ENCODE data around the gene C5orf22.

C5orf22 gene

GRCh38 chr5:31563216-31563615 lies 31.1 kb downstream of the C5orf22 start:
- no peak for TF ChIP-seq MAX (IDR thresholded peaks at IDR 0.05)
- no peak for TF ChIP-seq NFIC (IDR thresholded peaks at IDR 0.05)
- TF ChIP-seq EGR1 (IDR thresholded peaks at IDR 0.05): no peak
- no peak for TF ChIP-seq RAD21 (IDR thresholded peaks at IDR 0.05; ENCODE audit: low read depth)
- TF ChIP-seq TCF12 (IDR thresholded peaks at IDR 0.05; ENCODE audit: low read depth): no peak
- TF ChIP-seq REST (IDR thresholded peaks at IDR 0.05; ENCODE audit: low read depth): no peak
- no peak for TF ChIP-seq YY1 (IDR thresholded peaks at IDR 0.05; ENCODE audit: low read depth)
- no peak for TF ChIP-seq EP300 (IDR thresholded peaks at IDR 0.05; ENCODE audit: borderline replicate concordance)
- TF ChIP-seq ZBTB7A (IDR thresholded peaks at IDR 0.05; ENCODE audit: low read depth): no peak
- no peak for TF ChIP-seq TEAD4 (IDR thresholded peaks at IDR 0.05)
- no peak for TF ChIP-seq FOXM1 (IDR thresholded peaks at IDR 0.05; ENCODE audit: borderline replicate concordance, low read depth)

- TF ChIP-seq MAX (IDR thresholded peaks at IDR 0.05): no peak
- no peak for TF ChIP-seq EGR1 (IDR thresholded peaks at IDR 0.05)
Observed at GRCh38 chr5:31568302-31568835, 36.3 kb downstream of the C5orf22 start.

GRCh38 chr5:31569068-31569467 lies 37.0 kb downstream of the C5orf22 start:
- TF ChIP-seq ZBTB7A (IDR thresholded peaks at IDR 0.05; ENCODE audit: low read depth) (no peak), TEAD4 (IDR thresholded peaks at IDR 0.05) (no peak), TAF1 (IDR thresholded peaks at IDR 0.05; ENCODE audit: low read depth) (no peak), CREB1 (IDR thresholded peaks at IDR 0.05; ENCODE audit: low read depth) (no peak), TCF12 (IDR thresholded peaks at IDR 0.05; ENCODE audit: low read depth) (no peak), REST (IDR thresholded peaks at IDR 0.05; ENCODE audit: low read depth) (no peak), CEBPB (IDR thresholded peaks at IDR 0.05) (no peak), USF1 (IDR thresholded peaks at IDR 0.05) (no peak), NFIC (IDR thresholded peaks at IDR 0.05) (no peak), MAX (IDR thresholded peaks at IDR 0.05) (no peak), RAD21 (IDR thresholded peaks at IDR 0.05; ENCODE audit: low read depth) (no peak), EP300 (IDR thresholded peaks at IDR 0.05; ENCODE audit: borderline replicate concordance) (no peak), FOXM1 (IDR thresholded peaks at IDR 0.05; ENCODE audit: borderline replicate concordance, low read depth) (no peak), EGR1 (IDR thresholded peaks at IDR 0.05) (no peak), YY1 (IDR thresholded peaks at IDR 0.05; ENCODE audit: low read depth) (no peak)

GRCh38 chr5:31573494-31574142 lies 41.5 kb downstream of the C5orf22 start:
- no peak for TF ChIP-seq NFIC (IDR thresholded peaks at IDR 0.05)

- TF ChIP-seq CREB1 (IDR thresholded peaks at IDR 0.05; ENCODE audit: low read depth) (no peak), EP300 (IDR thresholded peaks at IDR 0.05; ENCODE audit: borderline replicate concordance) (no peak), ZBTB7A (IDR thresholded peaks at IDR 0.05; ENCODE audit: low read depth) (no peak), USF1 (IDR thresholded peaks at IDR 0.05) (no peak), TCF12 (IDR thresholded peaks at IDR 0.05; ENCODE audit: low read depth) (no peak), MAX (IDR thresholded peaks at IDR 0.05) (no peak), CEBPB (IDR thresholded peaks at IDR 0.05) (no peak), REST (IDR thresholded peaks at IDR 0.05; ENCODE audit: low read depth) (no peak), TAF1 (IDR thresholded peaks at IDR 0.05; ENCODE audit: low read depth) (no peak), TEAD4 (IDR thresholded peaks at IDR 0.05) (no peak), FOXM1 (IDR thresholded peaks at IDR 0.05; ENCODE audit: borderline replicate concordance, low read depth) (no peak), RAD21 (IDR thresholded peaks at IDR 0.05; ENCODE audit: low read depth) (no peak), YY1 (IDR thresholded peaks at IDR 0.05; ENCODE audit: low read depth) (no peak), EGR1 (IDR thresholded peaks at IDR 0.05) (no peak), NFIC (IDR thresholded peaks at IDR 0.05) (no peak)
Observed at GRCh38 chr5:31574772-31575171, 42.7 kb downstream of the C5orf22 start.
